Middle frontal gyrus (tissue), 1 donor: ENCODE results near the gene GBE1.

Source experiments
- DNase-seq: peaks from one replicate; pipeline ENCODE4 v3.0.0-alpha.2; 2015; ENCODE audit warnings: low spot score; ENCODE audit errors: extremely low spot score

GBE1 gene

DNA sequence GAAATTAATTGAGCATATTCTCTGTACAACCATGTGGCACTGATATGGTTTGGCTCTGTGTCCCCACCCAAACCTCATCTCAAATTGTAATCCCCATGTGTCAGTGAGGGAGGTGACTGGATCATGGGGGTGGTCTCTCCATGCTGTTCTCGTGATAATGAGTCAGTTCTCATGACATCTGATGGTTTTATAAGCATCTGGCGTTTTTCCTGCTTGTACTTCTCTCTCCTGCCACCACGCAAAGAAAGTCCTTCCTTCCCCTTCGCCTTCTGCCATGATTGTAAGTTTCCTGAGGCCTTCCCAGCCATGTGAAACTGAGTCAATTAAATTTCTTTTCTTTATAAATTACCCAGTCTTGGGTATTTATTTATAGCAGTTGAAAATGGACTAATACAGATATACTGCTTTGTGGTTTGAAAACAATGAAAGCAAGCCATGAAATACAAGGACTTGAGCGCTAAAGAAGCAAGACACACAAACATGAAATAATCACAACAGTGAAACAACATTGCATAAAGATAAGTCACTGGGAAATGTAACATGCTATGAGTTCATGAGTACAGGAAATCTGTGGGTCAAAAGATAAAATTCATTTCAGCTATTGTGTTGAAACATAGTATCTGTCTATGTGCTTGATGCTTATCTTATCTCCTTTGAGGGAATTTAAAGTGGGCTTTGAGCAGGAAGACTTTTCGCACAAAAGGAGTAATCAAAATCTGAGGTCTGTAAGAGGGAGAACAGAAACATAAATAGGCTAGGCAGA, 288.7 kb downstream of the GBE1 start:
- DNase-seq, result no peak

- DNase-seq, result no peak
These were observed 290.7 kb downstream of the GBE1 start for GRCh38 chr3:81470524-81471278.

DNA sequence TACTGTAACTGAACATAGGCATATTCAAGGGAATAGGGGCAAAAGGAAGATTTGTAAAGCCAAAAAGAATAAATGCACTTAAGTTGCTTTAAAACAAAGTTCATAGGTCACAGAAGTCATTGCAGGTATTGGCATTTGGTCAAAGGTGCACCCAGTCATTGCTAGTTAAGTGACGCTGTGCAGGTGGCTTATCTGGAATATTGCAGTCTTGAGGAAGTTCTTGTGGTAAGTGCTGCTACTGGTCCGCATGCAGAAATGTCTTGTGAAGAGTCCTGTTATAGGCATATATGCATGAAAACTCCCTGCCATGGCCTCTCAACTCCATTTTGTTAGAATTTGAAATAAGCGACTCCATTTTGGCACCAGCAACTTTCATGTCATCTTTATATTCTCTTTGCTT, 293.1 kb downstream of the GBE1 start:
- DNase-seq, result no peak

GRCh38 chr3:81466201-81466560, 295.3 kb downstream of the GBE1 start:
- no peak for DNase-seq

GRCh38 chr3:81465510-81466200, 295.8 kb downstream of the GBE1 start:
- DNase-seq, result no peak

- no peak for DNase-seq
These were observed 297.7 kb downstream of the GBE1 start for GRCh38 chr3:81463781-81464180.

GRCh38 chr3:81462921-81463320, 298.5 kb downstream of the GBE1 start:
- DNase-seq, result no peak

DNA sequence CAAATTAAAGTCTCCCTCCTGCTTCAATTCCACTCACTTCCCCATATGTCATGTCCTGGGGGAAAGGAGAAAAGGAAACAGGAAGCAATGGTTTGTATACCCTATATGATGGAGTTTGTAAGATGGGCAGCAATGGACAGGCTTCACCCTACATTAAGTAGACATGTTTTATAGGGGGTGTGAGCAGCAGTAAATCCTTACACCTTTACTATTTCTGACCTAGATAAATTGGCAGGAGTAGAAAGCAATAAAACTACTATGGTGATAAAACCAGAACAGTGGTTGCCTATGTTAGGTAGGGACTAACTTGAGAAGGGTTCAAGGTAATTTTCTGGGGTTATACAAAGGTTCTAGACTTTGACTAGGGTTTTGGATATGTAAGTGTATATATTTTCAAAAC, 301.7 kb downstream of the GBE1 start:
- DNase-seq, result no peak

DNA sequence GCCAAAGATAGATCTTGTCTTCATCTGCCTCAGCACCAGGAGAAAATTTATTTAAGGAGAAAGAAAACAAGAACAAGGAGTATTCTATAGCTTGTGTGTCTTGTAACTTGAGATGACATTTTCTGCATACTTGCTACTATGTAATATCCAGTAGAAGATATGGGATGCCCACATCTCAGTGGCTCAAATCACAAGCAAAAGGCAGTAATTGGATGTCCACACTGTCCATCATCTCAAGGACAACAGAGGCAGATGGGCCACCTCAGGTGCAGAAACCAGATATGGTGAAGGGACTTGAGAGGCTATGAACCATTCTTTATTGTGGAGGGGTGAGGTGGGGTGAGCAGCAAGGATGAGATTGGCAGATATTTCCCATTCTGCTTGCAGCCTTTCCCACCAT, 309.0 kb downstream of the GBE1 start:
- DNase-seq, result no peak

- no peak for DNase-seq
These were observed 309.8 kb downstream of the GBE1 start for GRCh38 chr3:81451611-81452010.

GRCh38 chr3:81451140-81451539, 310.3 kb downstream of the GBE1 start:
- DNase-seq, result no peak

- DNase-seq, result no peak
These were observed 314.6 kb downstream of the GBE1 start for GRCh38 chr3:81446806-81447205.

DNA sequence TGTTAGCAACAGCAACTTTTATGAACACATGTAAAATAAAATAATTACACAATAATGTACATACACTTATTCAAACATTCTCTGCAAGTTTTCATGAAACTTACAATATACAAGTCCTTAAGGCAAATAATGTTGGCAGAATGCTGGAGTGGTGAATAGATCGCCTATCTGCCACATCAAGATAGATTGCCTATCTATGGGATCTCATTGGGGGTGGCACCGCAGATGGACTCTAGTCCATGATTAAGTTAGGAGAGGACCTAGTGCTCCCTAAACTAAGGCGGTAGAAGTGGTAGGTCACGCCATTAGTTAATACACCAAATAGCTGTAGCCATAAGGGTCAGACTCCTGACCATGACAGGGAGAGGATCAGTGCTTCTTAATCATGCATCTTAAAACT, 315.7 kb downstream of the GBE1 start:
- DNase-seq, result no peak

GRCh38 chr3:81444817-81445460, 316.5 kb downstream of the GBE1 start:
- DNase-seq, result no peak

DNA sequence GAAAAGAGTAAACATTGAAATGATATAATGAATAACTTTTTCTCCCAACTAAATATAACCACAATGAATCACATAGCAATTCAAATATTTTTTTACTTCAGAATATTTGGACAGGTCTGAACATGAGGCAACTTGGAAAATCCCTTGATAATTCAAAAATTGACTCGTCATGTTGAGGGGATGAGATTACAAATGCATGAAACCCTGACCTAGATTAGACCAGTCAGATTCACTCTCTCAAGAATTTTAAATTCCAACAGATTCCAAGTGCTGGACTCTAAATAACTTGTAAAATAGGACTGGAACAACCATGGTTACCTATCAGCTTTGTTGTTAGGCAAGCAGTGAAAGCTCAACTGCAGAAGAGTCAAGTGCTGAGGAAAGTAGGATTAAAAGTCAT, 317.5 kb downstream of the GBE1 start:
- DNase-seq, result no peak

DNA sequence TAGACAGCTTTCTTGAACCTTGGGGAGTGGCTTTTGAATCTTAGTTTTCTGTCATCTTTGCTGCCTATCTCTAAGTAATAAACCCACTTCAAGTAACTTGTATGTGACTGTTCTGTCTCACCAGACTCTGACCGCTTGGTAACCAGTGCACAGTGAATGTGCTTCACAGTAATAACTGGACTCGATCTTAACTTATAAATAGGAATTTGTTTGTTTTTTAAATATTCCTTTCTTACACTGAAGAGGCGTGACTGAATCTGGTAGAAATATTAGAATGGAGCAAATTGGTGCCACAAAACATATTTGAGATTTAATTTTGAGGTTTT, 318.0 kb downstream of the GBE1 start:
- no peak for DNase-seq

DNA sequence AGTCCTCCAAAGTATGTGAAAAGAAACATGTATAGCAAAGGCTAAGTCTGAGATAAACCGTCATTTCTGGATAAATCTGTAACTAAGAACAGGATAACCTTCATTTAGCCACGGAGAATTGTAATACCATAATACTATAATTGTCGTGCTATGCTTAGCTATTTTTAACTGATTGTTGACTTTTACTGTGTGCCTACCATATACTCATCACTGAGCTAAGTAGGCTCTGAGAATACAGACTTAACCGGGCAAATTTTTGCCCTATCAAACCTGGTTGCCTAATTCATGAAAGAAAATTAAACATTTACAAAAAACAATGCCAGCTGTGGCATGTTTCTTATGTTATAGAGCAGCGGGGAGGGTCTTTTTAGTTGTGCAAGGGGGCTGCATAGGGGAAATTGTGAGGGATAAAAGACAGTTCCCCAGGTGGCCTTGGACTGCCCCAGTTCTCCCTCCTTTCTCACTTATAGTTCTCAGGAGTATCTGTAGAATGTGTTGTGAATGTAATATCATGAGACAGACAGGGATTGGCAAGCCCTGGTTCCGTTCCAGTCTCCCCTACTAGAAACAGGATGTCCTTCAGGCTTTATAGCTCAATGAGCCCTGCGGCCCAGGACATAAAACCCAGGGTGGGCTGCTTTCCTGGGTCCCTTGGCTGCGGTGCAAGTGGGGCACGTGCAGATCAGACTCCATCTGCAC, 318.5 kb downstream of the GBE1 start:
- no peak for DNase-seq

GRCh38 chr3:81440661-81441060, 320.8 kb downstream of the GBE1 start:
- DNase-seq, result no peak
